OCI-LY1 (cell line): Measurements from ENCODE around the gene PTAR1.

Experiments
- H2AFZ ChIP-seq: fragments of 200-600 bp; sonication (generic), shearing (Covaris generic); 2 replicates; pipeline ENCODE4 v1.6.0; 2014; ENCODE audit warnings: antibody characterized with exemption, mild to moderate bottlenecking, low read length
- H3F3A ChIP-seq: fragments of 200-600 bp; sonication (generic), shearing (Covaris generic); 2 replicates; pipeline ENCODE4 v1.6.0; 2014; ENCODE audit warnings: mild to moderate bottlenecking, antibody characterized with exemption, low read length, moderate library complexity; ENCODE audit not compliant: insufficient read depth
- H3K27ac ChIP-seq: fragments of 200-600 bp; sonication (generic); 2 replicates; pipeline ENCODE4 v1.5.1; 2014; ENCODE audit warnings: low read length, mixed run types, mild to moderate bottlenecking, low read depth; ENCODE audit not compliant: poor library complexity, severe bottlenecking
- H3K27me3 ChIP-seq: fragments of 200-600 bp; sonication (generic); 2 replicates; pipeline ENCODE4 v1.6.0; 2014; ENCODE audit warnings: antibody characterized with exemption, mild to moderate bottlenecking, low read length, moderate library complexity; ENCODE audit not compliant: insufficient read depth
- H3K36me3 ChIP-seq: fragments of 200-600 bp; sonication (generic); 2 replicates; pipeline ENCODE4 v1.6.1; 2014; ENCODE audit warnings: mild to moderate bottlenecking, antibody characterized with exemption, low read length, moderate library complexity, mixed read lengths; ENCODE audit not compliant: insufficient read depth
- H3K4me1 ChIP-seq: fragments of 200-600 bp; sonication (generic); 2 replicates; pipeline ENCODE4 v1.5.1; 2014; ENCODE audit warnings: mild to moderate bottlenecking, low read length, moderate library complexity; ENCODE audit not compliant: insufficient read depth, severe bottlenecking
- H3K4me2 ChIP-seq: fragments of 200-600 bp; sonication (generic), shearing (Covaris generic); 2 replicates; pipeline ENCODE4 v1.6.1; 2014; ENCODE audit warnings: low read length
- H3K4me3 ChIP-seq: fragments of 200-600 bp; sonication (generic); 2 replicates; pipeline ENCODE4 v1.5.1; 2014; ENCODE audit warnings: low read length, low read depth, mild to moderate bottlenecking, mixed read lengths; ENCODE audit not compliant: poor library complexity, severe bottlenecking
- H3K79me2 ChIP-seq: fragments of 200-600 bp; shearing (Covaris generic); 2 replicates; pipeline ENCODE4 v1.6.1; 2016; ENCODE audit warnings: mixed run types, low read length, mixed read lengths; ENCODE audit not compliant: insufficient read depth
- H3K9ac ChIP-seq: fragments of 200-600 bp; sonication (generic), shearing (Covaris generic); 2 replicates; pipeline ENCODE4 v1.6.1; 2014; ENCODE audit warnings: mild to moderate bottlenecking, low read length, mixed read lengths
- H3K9me2 ChIP-seq: fragments of 200-600 bp; sonication (generic), shearing (Covaris generic); 2 replicates; pipeline ENCODE4 v1.6.1; 2014; ENCODE audit warnings: low read depth, mild to moderate bottlenecking, low read length, mixed read lengths
- H3K9me3 ChIP-seq: fragments of 200-600 bp; shearing (Covaris generic); 2 replicates; pipeline ENCODE4 v1.6.1; 2014; ENCODE audit warnings: low read length, mixed read lengths
- H4K20me1 ChIP-seq: fragments of 200-600 bp; sonication (generic), shearing (Covaris generic); 2 replicates; pipeline ENCODE4 v1.6.0; 2016; ENCODE audit warnings: mild to moderate bottlenecking, low read length; ENCODE audit not compliant: insufficient read depth
- CTCF ChIP-seq: fragments of 200-600 bp; sonication (generic), shearing (Covaris generic); IDR thresholded peaks from 2 replicates; pipeline ENCODE4 v1.5.1; 2017; ENCODE audit warnings: mild to moderate bottlenecking, antibody characterized with exemption, low read length, moderate library complexity, mixed read lengths
- EZH2 ChIP-seq: fragments of 200-600 bp; sonication (generic), shearing (Covaris generic); IDR thresholded peaks from 2 replicates; pipeline ENCODE4 v1.8.0; 2017; ENCODE audit warnings: borderline replicate concordance, mixed run types, mild to moderate bottlenecking, antibody characterized with exemption, low read length, moderate library complexity, mixed read lengths

Gene PTAR1

GRCh38 chr9:69760278-69760610 is 433 bp upstream of the PTAR1 start:
- Histone ChIP-seq H3K27ac (peak overlapping the region; percentile 48), H3K4me2 (peak overlapping the region; percentile 70), H2AFZ (peak overlapping the region; percentile 76), H3K4me1 (peaks cover 20% of the 10 kb centered on the region), H3F3A (no peaks in the 10 kb centered on the region), H3K9me2 (no peaks in the 10 kb centered on the region), H3K27me3 (no peaks in the 10 kb centered on the region), H3K79me2 (peaks cover 37% of the 10 kb centered on the region), H3K9ac (peak overlapping the region; percentile 58), H3K36me3 (peaks cover 4% of the 10 kb centered on the region; the same call in 1 of the 2 replicates), H3K4me3 (peak overlapping the region; percentile 81), H4K20me1 (no peaks in the 10 kb centered on the region), H3K9me3 (no peaks in the 10 kb centered on the region)
- TF ChIP-seq CTCF (no peak), EZH2 (no peak)

GRCh38 chr9:69759021-69759420 is 790 bp downstream of the PTAR1 start:
- peaks cover 20% of the 10 kb centered on the region for H3K4me1 ChIP-seq
- H3K36me3 ChIP-seq, result peaks cover 4% of the 10 kb centered on the region; the same call in 1 of the 2 replicates
- H3F3A ChIP-seq, result no peaks in the 10 kb centered on the region
- peak overlapping the region; percentile 93 for H3K4me2 ChIP-seq
- peak overlapping the region; percentile 81 for H3K4me3 ChIP-seq
- TF ChIP-seq EZH2 (no peak), CTCF (no peak)
- H2AFZ ChIP-seq, result no peak overlapping the region
- no peaks in the 10 kb centered on the region for H3K27me3 ChIP-seq
- peaks cover 46% of the 10 kb centered on the region for H3K79me2 ChIP-seq
- peak overlapping the region; percentile 76 for H3K9ac ChIP-seq
- H4K20me1 ChIP-seq, result no peaks in the 10 kb centered on the region
- peak overlapping the region; percentile 78 for H3K27ac ChIP-seq
- no peaks in the 10 kb centered on the region for H3K9me3 ChIP-seq
- H3K9me2 ChIP-seq, result no peaks in the 10 kb centered on the region

- Histone ChIP-seq H3K4me1 (peaks cover 20% of the 10 kb centered on the region), H3K9ac (peak overlapping the region; percentile 76), H3K79me2 (peaks cover 54% of the 10 kb centered on the region)
Measured at GRCh38 chr9:69757996-69758675, 1.7 kb downstream of the PTAR1 start.

More at GRCh38 chr9:69757996-69758675, 1.7 kb downstream of the PTAR1 start:
- Histone ChIP-seq H3K27ac (no peak overlapping the region), H3K36me3 (peaks cover 4% of the 10 kb centered on the region; the same call in 1 of the 2 replicates), H3K9me2 (no peaks in the 10 kb centered on the region), H3K27me3 (no peaks in the 10 kb centered on the region), H3K9me3 (no peaks in the 10 kb centered on the region), H3F3A (no peaks in the 10 kb centered on the region), H2AFZ (no peak overlapping the region), H4K20me1 (no peaks in the 10 kb centered on the region), H3K4me3 (peak overlapping the region; percentile 81), H3K4me2 (peak overlapping the region; percentile 86)
- no peak for TF ChIP-seq CTCF
- TF ChIP-seq EZH2, result no peak
